Ammon's horn (tissue), 1 donor: Measurements from ENCODE around the gene AKAP8L.
A peak's percentile ranks its signal among the peaks of the same experiment; 100 is the strongest.

Source experiments
- DNase-seq: peaks from one replicate; pipeline ENCODE4 v3.0.0-alpha.2; 2016; ENCODE audit warnings: low spot score

AKAP8L gene, protein sequence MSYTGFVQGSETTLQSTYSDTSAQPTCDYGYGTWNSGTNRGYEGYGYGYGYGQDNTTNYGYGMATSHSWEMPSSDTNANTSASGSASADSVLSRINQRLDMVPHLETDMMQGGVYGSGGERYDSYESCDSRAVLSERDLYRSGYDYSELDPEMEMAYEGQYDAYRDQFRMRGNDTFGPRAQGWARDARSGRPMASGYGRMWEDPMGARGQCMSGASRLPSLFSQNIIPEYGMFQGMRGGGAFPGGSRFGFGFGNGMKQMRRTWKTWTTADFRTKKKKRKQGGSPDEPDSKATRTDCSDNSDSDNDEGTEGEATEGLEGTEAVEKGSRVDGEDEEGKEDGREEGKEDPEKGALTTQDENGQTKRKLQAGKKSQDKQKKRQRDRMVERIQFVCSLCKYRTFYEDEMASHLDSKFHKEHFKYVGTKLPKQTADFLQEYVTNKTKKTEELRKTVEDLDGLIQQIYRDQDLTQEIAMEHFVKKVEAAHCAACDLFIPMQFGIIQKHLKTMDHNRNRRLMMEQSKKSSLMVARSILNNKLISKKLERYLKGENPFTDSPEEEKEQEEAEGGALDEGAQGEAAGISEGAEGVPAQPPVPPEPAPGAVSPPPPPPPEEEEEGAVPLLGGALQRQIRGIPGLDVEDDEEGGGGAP

DNA sequence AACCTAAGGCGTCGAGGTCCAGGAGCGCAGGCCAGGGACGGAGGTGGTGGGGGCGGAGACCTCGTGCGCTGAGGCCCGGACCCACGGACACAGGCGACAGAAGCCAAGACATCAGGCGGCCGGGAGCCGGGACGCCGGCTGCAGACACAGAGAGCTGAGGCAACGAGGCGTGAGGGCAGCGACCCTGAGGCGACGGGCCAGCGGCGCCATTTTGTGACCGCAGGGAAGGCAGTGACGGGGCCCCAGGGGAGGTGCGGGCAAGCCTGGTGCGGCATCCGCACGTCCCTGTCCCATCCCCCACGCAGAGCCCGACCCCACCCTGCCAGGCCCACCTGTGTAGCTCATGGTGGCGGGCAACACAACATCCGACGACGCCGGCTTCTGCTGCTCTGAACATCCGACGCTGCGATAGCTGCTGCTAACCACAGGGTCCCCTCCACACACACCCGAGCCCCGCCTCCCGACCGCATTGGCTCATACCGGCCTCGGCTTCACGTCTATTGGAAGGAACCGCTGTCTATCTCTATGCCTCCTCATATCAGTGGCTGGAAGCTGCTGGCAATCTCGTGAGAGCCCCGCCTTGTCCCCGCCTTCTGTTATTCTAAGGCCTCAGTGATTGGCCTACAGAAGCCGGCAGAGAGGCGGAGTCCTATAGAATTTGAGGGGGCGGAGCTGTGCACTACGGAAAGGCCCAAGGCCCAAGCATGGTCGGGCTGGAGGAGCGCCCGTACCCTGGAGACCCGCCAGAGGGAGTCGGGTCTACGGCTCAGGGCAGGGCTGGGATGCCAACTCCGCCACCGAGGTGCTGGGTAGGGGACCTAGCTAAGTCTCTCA, at the start of gene AKAP8L:
AKAP8L (minus strand) TSS at position 410 of the 834 bp plus-strand sequence; CDS start at position 345, 65 bp downstream.
- DNase-seq: peak; percentile 98

DNA sequence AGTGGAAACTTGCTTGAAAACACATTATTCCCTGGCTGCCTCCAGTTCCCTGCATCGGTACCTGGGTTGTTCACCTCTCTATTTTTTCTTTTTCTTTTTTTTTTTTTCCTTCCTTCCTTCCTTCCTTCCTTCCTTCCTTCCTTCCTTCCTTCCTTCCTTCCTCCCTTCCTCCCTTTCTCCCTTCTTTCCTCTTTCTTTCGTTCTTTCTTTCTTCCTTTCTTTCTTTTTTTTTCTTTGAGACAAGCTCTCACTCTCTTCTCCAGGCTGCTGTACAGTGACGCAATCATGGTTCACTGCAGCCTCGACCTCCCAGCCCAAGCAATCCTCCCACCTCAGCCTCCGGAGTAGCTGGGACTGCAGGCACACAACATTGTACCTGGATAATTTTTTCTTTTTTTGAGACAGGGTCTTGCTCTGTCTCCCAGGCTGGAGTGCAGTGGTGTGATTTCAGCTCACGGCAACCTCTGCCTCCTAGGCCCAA, 49.0 kb upstream of the AKAP8L start:
- no peak for DNase-seq

DNA sequence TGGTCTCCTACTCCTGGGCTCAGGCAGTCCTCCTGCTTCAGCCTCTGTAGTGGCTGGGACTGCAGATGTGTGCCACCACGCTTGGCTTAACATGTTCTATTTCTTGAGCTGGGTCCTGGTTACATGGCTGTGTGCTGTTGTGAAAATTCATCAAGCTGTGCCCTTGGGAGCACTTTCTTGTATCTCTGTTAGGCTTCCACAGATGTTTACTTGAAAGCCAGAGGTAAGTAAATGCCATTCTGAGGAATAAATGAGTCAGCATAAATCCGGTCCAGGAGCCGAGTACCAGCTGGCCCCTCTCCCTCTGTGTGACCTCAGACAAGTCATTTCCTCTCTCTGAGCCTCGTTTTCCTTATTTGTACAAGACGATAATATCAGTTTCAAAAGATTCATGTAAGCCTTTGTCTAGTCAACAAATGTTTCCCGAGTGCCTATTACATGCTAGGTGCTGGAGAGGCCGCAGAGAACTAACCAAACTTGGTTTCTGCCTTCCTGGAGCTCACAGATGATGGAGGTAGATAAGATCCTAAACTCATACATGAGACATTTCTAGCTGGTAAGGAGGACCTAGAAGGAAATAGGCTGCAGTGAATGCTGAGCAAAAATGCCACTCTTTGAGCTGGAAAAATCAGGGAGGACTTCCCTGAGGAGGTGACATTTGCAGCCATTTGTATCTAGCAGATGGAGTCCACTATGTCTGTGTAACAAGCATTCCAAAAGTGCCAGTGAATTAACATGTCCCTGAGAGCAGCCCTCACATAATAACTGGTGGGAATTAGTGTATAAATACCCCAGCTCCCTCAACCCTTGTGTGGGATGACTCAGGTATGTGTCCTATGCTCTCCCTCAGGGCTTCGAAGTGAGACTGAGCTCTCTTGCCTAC, 48.3 kb upstream of the AKAP8L start:
- no peak for DNase-seq

DNA sequence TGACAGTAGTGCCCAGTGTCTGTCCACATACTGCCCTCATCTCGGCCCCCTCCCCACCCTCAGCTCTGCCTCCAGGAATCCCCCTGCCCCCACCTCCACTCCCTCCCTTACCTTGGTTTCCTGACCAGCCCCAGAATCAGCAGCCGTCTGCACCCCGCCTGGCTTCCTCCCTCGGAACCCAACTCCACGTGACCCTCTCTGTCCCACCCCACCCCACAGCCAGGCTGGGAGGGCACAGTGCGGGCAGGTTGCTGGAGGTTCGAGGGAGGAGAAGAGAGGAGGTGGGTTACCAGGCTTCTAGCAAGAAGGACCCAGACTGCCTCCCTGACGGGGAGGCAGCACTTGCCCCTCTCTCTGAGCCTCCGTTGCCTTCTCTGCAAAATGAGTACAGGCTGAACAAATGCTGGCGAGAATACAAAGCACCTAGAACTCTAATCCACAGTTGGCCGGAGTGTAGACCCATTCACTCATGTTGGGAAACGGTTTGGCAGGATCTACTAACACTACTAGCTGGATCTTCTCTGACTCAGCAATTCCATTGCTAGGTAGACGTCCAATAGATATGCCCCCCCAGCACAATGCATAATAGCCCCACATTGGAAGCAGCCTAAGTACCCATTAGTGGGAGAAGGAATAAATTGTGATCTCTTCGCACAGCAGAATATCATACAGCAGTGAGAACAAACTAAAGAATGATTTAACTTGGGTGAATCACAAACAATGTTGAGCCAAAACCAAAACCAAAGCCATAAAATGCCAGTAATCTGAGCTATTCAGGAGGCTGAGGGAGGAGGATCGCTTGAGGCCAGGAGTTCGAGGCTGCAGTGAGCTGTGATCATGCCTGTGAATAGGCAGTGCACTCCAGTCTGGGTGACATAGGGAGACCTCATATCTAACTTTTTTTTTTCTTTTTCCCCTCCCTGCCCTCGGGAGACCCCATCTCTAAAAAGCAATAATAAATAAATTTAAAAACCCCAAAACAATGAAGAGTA, 45.9 kb upstream of the AKAP8L start, which contains the start of gene RASAL3:
RASAL3 (minus strand) TSS at position 151 of the 992 bp plus-strand sequence. CDS start 186 bp downstream, outside the sequence.
- DNase-seq: peak; percentile 36

DNA sequence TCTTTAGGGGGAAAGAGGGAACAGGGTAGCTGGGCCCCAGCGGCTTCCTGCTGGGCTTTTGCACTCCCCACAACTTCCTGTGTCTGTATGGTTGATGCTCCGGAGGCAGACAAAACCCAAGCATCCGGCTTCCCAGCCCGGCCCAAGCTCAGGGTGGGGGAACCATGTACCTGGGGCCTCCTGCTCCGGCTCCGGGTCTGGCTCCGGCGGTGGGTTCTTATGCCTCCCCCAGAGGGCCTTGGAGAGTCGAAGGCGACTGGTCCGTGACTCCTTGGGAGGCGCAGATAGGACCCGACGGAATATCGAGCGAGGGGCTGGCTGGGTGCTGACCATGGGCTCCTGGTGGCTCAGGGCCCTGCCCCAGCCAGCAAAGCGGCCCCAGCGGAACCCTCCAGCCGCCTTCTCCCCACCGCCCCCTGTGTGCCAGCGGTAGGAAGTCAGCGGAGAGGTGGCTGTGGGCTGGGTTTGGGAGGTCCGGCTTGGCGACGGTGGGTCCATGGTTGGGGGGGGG, 45.1 kb upstream of the AKAP8L start:
- DNase-seq: no peak

DNA sequence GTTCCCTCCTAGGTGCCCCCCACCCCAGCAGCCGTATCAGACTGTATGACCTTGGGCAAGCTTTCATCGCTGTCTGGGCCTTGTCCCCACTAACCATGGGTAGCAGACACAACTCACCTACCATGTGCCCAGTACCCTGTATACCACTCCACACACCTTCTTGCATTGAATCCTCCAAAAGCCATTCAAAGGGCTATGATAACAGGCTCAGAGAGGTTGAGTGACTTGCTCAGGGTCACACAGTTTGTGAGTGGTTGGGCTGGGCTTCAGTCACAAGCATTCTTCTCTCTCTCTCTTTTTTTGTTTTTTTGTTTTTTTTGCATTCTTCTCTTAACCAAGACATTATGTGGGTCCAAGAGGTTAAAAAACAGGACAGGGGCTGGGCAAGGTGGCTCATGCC, 42.9 kb upstream of the AKAP8L start:
- no peak for DNase-seq

DNA sequence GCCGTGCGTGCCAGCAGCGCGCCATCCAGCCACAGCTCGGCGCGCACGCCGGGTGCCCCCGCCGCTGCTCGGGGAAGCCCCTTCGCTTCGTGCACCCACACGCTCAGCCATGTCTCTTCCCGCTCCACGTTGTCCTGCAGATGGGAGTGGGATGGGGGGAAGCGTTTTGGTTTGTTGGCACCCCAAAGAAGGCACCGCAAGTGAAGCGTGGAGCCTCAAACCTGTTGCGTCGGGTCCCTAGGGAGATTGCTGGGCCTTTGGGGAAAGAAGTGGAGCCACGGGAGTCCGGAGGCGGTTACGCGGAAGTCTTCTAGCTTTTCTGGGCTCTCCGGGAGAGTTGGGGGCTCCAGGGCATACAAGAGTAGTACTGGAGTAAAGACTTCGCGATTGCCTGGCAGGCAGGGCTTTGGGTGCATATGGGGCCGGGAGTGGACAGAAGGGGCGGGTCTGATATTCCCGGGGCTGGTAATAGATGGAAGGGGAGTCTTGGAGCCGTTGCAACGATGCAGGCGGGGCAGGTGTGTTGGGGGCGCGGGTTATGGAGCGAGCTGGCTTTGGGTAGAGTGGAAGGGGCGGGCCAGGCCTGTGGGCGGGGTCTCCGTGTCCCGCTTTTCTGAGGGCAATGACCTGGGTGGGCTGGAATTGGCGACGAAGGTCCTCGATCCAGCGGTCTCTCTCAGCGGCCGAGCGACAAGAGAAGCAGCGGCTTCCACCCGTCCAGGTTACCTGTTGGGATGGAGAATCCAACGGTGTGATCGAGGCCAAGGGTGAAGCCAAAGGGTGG, 39.1 kb upstream of the AKAP8L start:
- no peak for DNase-seq

DNA sequence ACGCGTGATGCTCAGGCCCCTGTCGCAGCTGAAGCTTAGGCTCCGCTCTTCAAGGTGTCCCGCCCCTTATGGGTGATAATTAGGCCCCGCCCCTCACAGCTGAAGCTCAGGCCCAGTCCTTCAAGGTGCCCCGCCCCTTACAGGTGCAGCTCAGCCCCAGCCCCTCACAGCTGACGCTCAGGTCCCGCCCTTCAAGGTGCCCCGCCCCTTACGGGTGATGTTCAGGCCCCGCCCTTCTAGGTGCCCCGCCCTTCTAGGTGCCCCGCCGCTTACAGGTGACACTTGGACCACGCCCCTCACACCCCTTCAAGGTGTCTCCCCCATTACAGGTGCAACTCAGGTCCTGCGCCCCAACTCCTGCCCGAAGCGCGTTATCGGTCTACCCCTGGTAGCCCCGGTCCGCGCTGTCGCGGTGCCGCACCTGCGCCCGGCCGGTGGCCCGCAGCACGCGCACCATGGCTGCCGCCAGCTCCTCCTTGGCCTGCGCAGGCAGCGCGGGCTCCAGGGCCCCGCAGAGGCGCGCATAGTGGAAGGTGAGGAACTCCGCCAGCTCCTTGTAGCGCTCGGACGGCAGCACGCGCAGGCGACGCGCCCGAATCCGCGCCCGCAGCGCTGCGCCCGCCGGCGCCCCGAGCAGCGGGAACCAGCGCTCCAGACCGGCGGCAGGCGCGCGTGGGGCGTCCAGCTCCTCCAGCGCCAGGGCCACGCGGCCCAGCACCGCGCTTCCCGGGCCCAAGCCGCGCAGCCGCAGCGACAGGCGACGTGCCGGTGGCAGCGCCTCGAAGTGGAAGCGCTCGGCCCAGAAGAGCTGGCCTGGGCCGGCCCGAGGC, 38.3 kb upstream of the AKAP8L start:
- DNase-seq: no peak

DNA sequence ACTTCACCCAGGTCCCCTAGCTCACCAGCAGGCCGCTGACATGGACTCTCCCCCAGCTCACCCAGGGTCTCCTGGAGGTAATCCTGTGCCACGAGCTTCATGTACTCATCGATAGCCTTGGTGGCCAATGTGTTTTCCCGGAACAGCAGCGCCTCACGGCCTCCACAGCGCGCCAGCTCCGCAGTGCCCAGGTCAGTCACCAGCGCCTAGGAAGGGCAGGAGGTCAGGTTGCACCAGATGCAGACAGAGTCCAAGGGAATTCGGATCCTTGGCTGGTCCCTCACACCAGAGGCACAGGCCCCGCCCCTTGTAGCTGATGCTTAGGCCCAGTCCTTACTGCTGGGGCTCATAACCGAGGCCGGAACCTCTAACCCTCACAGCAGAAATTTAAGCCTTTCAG, 37.7 kb upstream of the AKAP8L start:
- DNase-seq: no peak

DNA sequence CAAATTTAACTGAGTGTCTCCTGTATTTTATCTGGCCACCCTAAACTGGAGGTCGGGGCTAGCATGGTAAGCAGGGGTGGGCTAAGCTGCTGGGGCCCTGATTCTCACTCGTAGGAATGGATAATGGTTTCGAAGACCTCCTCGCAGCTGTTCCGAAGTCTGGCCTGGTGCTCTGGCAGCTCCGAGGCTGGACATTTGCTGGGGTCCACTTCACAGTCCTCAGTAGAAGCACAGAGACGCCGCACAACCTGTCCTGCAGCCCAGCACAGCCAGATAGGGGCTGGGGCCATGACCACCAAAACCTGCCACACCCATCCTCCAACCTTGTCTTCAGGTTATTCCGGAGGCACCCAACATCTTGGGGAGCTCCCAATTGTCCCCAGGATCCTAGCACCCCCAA, 37.2 kb upstream of the AKAP8L start:
- no peak for DNase-seq

DNA sequence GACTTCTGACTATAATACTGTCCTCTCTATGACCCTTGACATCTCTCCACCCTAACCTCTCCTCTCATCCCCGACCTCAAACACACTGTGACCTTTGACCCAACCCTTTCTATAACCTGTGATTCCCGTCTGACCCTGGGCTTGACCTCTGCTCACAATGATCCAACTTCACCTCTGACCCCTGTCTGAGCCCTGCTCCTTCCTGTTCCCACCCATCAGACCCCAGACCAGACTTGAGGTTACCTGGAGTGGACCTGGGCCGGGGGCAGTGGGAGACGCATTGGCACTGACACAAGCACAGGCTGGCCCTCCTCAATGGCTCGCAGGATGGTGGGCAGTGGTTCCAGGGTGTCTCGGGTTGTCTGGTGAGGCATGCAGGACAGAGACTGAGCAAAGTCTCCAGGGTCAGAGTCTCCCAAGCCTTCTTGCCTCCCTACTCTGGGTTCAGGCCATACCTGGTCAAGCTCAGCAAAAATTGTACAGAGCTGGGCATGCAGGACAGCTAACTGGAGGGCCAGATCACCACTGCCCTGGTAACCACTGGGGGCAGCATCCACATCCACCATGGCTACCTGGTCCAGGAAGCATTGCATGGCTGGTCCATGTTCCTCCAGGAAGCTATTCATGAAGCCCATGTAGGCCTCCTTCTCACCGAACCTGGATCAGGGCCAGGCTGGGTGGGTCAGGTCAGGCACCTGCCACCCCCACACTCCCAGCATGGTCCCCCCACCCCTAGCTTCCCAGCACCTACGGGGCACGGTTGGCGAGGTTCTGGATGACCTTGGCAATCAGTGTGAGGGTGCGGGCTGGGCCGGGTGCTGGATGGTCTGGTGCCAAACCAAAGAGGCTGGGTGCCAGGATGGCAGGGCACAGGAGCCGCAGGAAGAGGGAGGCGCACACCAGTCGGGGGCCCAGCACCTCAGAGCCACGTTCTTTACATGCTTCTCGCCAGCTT, 35.4 kb upstream of the AKAP8L start:
- no peak for DNase-seq

DNA sequence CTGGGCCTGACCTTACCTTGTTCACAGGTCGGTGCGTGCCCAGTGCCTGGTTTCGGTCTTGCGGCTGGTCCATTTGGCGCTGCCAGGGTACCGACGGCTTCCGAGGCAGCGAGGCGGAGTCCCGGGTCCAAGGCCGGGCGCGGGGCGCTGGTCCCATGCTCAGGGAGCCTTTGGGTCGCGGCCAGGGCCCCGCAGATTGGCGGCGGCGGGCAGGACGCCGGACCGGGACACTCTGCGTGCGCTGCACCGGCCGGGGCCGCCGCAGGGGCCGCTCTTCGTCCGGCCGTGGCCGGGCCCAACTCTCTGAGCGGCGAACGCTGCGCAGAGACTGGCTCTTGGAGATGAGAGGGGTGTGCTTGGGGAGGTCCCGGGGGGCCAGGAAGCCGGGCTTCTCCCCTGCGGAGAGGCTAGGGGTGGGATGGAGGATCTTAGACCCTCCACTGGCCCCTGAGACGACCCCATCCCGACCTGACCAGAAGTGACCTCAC, 34.3 kb upstream of the AKAP8L start:
- DNase-seq: no peak

DNA sequence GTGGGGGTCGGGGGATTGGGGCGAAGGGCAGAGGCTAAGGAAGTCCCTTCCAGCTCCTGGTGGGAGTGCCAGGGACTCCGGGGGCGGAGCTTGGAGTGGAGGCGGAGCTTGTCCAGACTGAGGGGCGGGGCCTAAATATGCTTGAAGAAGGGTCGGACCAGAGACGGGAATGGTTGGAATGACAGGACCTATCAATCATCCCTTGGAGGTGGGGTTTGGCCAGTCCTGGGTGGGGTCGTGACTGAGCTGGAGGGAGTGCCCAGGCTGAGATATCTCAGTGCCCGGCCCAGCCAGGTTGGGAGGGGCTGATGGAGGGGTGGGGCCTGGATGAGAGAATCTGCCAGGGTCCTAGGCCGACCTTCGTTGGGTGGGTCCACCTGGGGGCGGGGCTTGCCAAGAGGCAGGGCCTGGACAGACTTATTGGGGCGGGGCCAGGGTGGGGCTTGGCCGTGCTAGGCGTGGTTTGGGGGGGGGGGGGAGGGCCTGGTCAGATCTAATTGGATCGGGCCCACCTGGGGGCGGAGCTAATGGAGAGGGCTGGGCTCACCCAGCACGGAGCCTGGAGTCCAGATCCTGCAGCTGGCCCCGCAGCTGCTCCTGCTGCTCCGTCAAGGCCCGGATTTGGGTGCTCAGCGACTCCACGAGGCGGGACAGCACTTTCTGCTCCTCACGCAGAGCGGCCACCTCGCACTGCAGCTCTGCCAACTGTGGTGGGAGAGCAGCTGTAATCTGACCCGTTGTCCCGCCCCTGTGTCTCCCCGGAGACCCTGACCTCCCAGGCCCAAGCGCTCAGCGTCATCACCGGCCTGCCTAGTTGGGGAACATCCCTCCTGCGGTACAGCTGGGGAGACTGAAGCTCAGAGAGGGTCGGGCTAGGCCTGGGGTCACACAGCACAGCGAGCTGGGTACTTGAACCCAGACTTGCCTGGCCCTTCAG, 33.6 kb upstream of the AKAP8L start:
- peak; percentile 55 for DNase-seq

DNA sequence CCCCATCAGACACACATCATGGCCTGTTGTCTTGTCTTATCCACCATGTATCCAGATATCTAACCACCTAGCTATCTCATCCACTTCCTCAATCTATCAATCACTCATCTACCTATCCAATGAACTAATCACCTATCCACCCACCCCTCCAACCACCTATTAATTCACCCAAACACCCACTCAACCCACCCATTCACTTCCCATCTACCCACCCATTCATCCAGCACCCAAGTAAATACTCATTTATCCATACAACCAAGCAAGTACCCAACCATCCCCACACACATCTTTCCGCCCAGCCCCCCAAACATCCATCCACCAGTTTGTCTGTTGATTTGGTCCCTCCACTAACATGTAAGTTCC, 31.7 kb upstream of the AKAP8L start:
- DNase-seq: no peak

DNA sequence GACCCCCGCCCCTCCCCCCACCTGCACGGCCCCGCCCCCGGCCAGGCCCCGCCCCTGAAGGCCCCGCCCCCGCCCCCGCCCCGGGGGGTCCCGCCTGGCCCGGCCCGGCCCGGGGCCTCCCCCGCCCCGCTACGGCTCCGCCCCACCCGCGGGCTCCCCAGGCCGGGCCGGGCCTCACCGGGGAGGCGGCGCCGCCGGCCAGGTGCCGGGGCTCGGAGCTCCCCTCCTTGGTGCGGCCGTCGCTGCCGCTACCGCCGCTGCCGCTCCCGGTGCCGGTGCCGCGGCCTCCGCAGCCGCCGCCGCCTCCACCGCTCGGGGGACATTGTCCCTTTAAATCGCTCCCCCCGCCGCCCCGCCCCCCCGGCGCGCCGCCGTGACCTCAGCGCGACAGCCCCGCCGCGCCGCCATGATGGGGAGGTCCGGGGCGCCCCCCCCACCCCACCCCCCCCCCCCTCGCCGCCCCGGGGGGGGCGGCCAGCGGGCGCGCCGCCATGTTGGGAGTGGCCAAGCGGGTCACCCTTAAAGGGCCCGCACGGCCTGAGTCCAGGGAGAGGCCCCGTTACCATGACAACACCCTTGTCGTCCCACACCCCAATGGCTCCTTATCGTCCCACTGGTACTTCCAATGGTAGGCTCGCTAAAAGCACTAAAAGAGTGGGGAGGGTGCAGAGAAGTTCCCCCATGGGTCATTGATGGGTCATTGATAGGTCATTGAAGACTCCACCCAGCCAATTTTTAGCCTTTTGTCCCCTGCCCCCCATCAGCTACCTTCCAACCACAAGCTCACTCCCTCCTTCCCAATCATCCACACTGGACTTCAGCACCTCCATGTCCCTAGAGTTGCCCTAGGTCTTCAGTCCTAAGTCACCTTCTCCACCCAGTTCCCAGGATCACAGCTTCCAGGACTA, 31.1 kb upstream of the AKAP8L start, which contains the start of gene WIZ:
WIZ (minus strand) TSS at position 337 of the 908 bp plus-strand sequence. CDS start 1,649 bp downstream, outside the sequence.
- DNase-seq: peak; percentile 67
